GM21423 (cell line): Measurements from ENCODE around the gene RAC2.
A peak's percentile ranks its signal among the peaks of the same experiment; 100 is the strongest.
"Not testable (repeated sequence)": the region's sequence is repeated elsewhere in the genome, so short reads cannot be mapped to it uniquely, and the experiment has no call there.

Source experiments
- ATAC-seq: cut with Tn5 transposase; IDR thresholded peaks from one replicate; pipeline ENCODE4 v1.9.1; 2021; ENCODE audit warnings: mild to moderate bottlenecking, moderate library complexity; ENCODE audit not compliant: unreplicated experiment

RAC2 gene

DNA sequence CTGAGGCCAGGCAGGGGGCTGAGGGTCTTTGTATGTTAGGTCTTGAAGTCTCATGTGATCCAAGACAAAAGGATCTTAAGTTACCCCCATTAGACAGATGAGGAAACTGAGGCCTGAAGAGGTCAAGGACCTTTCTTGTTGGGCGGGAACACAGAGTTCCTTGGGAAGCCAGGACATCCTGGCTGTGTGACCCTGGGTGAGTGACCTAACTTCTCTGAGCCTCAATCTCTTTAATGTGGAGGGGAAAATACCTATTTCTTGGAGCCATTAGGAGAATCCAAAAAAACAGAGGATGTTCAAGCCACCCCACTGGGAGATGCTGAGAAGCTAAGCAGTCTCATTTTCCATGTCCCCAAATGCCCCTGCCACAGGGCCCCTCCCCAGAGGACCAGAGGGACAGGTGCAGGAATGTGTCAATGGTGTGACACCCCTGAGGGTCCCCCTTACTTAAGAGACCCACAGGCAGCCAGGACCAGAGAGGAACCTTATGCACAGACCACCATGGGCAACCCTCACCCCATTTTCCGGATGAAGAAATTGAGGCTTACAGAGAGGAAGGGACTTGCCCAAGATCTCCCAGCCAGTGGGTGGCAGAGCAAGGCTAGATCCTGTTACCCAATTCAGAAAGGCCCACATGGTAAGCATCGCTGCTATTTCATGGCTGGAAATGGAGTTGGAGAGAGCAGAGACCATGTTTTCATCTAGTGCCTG lies 8.0 kb downstream of the RAC2 start:
- no peak for ATAC-seq

DNA sequence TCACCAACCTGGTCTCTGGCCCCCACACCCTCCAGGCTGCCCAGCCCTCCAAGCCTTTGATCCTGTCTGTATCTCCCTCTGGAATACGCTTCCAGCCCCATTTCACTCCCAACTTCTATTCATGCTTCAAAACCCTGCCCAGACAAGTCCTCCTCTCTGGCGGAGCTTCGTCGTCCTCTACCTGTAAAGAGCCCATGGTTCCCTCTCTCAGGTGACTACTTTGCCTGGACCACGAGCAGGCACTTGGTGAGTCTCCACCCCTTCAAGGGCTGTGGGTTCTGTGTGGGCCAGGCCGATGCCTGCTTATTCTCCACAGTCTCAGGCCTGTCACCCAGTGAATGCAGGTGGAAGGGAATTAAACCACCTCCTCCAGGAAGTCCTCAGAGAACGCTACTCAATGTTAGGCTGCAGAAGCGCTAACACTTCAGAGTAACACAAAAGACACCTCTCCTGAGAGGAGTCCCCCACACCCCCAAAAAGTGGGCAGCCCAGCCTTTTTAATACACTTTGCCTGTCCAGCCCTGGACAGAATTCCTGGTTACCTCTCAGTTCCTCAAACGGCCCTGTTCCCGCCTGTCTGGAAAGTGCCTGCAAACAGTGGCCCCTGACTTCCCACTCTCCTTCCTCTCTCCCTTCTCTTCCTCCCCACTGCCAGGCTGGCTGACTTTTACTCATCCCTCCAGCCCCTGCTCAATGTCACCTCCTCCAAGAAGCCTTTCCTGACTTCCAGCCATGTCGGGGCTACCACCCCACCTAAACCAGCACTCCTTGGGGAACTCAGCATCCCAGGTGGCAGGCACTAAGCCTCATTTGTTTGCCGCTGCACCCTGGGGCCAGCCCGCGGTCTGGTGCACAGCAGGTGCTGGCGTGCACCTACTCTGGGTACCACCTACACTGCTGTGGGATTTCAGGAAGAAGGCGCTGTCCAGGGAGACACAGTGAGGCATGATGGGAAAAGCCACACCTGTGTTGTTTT lies 9.0 kb downstream of the RAC2 start:
- ATAC-seq = no peak

GRCh38 chr22:37233751-37234631 lies 10.1 kb downstream of the RAC2 start:
- no peak for ATAC-seq

GRCh38 chr22:37233371-37233750 lies 10.7 kb downstream of the RAC2 start:
- ATAC-seq = not testable (repeated sequence)

- ATAC-seq = no peak
Observed at GRCh38 chr22:37232140-37232998, 11.7 kb downstream of the RAC2 start.

DNA sequence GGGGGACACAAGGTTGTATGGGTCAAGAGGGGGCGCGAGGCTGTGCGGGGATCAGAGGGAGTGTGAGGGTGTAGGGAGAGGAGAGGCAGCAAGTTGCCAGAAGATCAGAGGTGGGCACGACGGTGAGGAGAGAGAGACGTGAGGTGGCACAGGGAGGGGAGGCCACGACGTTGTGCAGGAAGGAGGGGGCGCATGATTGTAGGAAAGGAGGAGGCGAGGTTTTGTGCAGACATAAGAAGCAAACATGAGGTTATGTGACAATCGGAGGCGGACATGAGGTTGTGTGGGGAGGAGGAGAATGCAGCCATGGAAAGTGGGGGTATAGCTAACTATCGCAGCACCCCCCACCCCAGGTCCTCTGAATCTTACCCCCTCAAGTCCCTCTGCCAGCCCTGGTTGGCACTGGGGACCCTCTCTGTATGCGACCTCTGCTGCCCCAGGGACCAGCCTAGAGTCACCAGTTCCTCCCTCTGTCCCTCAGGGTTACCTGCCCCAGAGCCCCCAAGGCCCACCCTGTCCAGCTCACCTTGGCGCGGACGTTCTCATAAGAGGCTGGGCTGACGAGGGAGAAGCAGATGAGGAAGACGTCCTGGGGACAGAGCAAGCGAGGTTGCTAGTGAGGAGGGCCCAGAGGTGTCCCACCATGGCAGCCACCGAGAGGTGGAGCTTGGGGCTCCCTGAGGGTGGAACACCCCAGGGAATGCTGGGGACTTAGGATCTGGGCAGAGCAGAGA lies 12.5 kb downstream of the RAC2 start:
- no peak for ATAC-seq

DNA sequence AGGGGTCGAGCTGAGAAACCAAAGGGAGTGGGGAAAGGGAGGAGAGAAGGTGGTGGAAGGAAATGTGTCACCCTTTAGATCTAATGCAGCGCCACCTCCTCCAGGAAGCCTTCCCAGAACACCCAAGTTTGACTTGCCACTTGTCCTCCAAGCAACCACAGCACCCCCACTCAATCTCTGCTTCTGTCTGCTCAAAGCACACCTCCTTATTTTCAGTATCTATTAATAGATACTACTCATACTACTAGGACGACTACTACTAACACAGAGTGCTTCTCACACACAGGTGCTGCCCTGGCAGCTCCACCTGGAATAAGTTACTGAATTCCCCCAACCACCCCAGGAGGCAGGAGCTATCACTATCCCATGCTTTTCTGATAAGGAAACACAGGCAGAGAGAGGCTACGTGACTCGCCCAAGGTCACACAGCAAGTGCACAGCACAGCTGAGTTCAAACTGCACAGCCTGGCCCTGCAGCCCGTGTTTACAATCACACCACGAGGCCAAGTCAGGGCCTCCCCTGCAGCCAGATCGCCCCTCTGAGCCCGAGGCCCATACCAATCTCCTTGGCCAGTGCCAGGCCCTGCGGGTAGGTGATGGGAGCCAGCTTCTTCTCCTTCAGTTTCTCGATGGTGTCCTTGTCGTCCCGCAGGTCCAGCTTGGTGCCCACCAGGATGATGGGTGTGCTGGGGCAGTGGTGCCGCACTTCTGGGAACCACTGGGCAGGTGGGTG lies 13.2 kb downstream of the RAC2 start:
- peak; percentile 30 for ATAC-seq

DNA sequence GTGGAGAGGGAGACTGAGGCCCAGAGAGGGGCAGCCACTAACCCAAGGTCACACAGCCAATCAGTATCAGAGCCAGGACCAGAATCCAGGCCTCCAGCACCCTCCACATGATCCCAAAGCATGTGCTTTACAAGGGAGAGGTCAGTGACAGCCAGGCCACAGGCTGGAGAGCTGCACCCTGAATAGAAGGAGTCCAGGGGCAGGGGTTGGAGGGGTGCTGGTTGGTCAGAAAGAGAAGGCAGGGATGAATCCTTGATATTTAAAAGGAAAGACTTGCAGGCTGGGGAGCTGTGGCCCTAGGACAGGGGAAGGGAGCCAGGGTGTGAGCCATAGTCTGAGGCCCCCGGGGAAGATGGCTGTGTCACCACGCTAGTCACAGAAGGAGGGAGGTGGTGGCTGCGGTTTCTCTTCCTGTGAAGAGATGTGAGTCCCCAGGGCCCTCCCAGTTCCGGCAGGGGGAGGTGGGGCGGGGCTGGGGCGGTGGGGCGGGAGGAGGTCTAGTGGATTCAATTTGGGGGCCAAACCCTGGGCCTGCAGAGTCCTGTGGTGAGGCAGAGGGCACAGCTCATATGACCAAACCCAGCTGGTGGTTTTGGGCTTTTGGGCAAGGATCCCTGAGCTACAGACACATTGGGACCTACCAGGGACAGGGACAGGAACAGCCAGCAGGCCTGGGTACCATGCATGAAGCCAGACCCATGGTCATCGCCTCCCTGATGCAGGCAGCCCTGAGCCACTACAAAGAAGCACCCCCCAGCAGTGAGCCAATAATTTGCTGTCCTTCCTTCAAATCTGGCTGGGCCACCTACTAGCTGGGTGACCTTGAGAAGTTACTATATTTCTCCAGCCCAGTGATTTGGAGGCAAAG lies 14.0 kb downstream of the RAC2 start:
- ATAC-seq = peak; percentile 39

DNA sequence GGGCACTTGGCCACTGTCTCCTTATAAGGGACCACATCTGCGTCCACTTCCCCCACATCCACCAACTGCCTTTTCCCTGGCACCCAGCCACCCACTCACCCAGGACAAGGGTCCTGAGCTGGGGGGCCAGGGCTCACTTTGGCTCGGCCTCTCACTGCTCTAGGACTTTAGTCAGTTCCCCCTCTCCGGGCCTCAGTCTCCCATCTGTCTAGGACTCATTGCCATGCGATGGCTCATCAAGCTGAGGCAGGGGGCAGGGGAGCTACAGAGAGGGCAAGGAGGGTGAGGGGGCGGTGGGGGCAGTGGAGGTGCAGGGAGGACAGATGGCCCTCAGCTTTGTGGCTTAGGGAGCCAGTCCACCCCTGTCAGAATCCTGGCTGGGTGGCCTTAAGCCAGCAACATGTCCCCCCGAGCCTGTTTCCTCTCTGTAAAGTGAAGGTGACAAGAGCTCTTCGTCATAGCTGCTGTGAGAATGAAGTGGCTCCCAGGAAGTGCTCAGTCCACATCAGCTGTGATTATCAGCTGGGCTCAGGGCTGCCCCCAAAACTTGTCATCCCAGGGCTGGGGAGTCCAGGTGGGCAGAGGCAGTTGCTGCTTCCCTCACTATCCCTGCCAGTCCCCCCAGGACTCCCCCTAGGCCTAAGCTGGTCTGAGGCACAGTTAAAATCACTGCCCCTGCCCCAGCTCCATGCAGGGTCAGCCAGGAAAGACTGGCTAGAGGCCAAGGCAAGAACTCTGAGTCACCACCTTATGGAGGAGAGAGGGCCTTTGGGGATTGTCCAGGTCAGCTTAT lies 14.9 kb downstream of the RAC2 start:
- ATAC-seq = no peak

DNA sequence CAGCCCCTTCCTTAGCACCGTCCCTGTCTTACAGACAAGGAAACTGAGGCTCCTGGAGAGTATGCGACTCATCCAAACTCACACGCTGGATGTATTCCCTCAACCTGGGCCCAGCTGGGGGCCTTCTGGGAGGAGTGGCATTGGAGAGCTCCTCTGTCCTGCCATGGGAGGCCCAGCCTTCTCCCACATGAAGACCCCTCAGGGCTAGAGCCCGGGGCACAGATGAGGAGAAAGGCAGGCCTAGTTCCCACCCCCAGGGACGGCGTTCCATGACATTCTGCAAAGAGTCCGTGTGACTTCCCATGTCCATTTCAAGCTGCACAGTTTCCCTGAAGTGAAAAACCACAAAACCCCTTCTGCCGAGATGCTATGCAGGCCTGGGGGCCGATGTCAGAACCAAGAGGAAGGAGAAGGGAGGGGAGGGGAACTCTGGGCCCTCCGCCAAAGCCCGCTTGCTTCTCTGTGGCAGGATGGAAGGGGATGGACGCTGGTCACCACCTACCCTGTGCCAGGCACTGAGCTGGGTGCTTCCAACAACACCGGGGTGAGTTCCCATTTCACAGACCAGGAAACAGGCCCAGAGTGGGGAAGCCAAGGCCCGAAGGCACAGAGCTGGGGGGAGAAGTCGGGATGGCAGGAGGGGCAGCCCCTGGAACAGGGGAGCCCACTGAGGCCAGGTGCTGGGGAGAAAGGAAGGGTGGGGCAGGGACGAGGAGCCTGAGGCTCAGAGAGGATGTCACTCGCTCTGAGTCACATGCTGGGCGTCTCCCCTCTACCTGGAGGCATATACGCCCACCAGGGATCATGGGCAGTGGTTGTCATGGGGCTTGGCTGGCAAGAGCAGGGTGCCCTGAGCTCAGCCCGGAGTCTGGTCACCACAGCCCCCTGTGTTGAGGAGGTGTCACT lies 15.7 kb downstream of the RAC2 start:
- ATAC-seq = no peak

- no peak for ATAC-seq
Observed at GRCh38 chr22:37226514-37226913, 17.6 kb downstream of the RAC2 start.

GRCh38 chr22:37226087-37226486 lies 18.0 kb downstream of the RAC2 start:
- ATAC-seq = no peak

DNA sequence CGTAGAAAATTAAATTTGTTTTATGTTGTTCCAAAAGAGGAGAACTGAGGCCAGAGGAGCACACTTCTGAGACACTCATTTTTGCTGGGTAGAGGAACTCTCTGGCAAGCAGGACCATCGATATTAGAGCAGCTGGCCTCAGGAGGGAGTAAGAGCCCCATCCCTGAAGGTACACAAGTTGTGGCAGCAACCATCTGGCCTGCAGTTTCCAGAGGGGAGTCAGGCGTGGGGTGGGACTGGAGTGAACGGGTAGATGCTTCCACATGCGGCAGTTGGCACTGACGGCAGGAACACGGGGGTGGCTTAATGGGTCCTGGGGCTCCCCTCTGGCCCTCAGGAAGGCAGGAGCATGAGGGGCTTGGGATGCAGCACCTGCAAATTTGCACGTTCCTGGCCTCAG lies 18.6 kb downstream of the RAC2 start:
- ATAC-seq = no peak

DNA sequence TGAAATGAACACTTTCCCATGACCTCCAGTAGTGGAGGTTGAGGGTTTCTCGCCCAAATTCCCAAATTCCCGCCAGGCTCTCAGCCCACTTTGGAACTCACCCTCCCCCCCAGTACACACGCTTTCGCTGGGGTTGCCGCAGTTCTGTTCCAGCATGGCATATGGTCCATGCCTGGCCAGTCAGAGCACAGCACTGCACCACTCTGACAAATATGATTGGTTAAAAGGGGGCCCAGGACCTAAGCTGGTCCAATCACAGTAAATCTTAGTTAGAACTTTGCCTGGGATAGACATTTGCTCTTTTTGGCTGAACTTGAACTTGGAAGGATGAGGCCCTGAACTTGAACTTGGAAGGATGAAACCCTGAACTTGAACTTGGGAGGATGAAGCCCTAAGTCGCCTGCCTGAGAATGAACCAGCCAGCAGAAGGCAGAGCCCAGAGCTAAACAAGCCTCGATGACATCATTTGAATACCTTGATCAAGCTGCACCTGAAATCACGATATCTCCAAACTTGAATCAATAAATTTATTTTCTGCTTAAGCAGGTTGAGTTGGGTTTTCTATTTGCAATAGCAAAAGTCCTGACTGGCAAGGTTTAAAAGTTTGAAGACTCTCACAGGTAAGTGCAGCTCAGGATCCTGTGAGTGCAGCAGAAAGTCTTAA lies 19.2 kb downstream of the RAC2 start:
- ATAC-seq = no peak

GRCh38 chr22:37223965-37224551 lies 20.0 kb downstream of the RAC2 start:
- ATAC-seq = no peak
